Kidney (tissue), 14 donors: ENCODE measurements around the gene IRGC. TPM values are rescaled to one million over a fixed set of nuclear protein-coding genes. Genes with fewer than 3 reads are reported as not detected.
A peak's percentile ranks its signal among the peaks of the same experiment; 100 is the strongest.

ENCODE experiments used
- DNase-seq, 5 donors: peaks; one replicate each; pipeline ENCODE4 v3.0.0-alpha.2; 2013 to 2020
- FAIRE-seq: peaks from 2 replicates; lab custom pipeline; 2012; peaks lifted over from hg19 to GRCh38; lab: Jason Lieb, UNC
- H3K27ac ChIP-seq, 2 donors: one replicate each; pipeline ENCODE4 v1.7.0; 2013; ENCODE audit warnings: low read depth in 2 of 2, low read length in 2 of 2, inconsistent platforms in 1 of 2
- H3K27me3 ChIP-seq: one replicate; pipeline ENCODE4 v1.7.1; 2013; ENCODE audit warnings: low read length, inconsistent platforms; ENCODE audit not compliant: control insufficient read depth, insufficient read depth
- H3K36me3 ChIP-seq, 3 donors: one replicate each; pipeline versions ENCODE4 v1.7.0 to v1.7.1; 2013; ENCODE audit warnings: low read length in 3 of 3, control low read depth in 1 of 3, inconsistent platforms in 1 of 3; ENCODE audit not compliant: insufficient read depth in 3 of 3, control insufficient read depth in 2 of 3
- H3K4me1 ChIP-seq, 3 donors: one replicate each; pipeline versions ENCODE4 v1.7.0 to v1.7.1; 2013; ENCODE audit warnings: low read length in 3 of 3, inconsistent platforms in 1 of 3, low read depth in 1 of 3; ENCODE audit not compliant: control insufficient read depth in 2 of 3, insufficient read depth in 2 of 3
- H3K4me3 ChIP-seq, 3 donors: one replicate each; pipeline versions ENCODE4 v1.7.0 to v1.8.1; 2013; ENCODE audit warnings: low read length in 3 of 3, control low read depth in 1 of 3, inconsistent platforms in 1 of 3
- H3K9ac ChIP-seq, 3 donors: one replicate each; pipeline versions ENCODE4 v1.7.0 to v1.7.1; 2013; ENCODE audit warnings: low read length in 3 of 3, control low read depth in 1 of 3, inconsistent platforms in 1 of 3
- H3K9me3 ChIP-seq, 3 donors: one replicate each; pipeline versions ENCODE4 v1.7.0 to v1.7.1; 2013; ENCODE audit warnings: low read length in 3 of 3, control low read depth in 1 of 3, inconsistent platforms in 1 of 3; ENCODE audit not compliant: control insufficient read depth in 2 of 3, insufficient read depth in 1 of 3
- CTCF ChIP-seq: IDR thresholded peaks from 3 replicates; pipeline ENCODE4 v1.5.1; 2012; ENCODE audit warnings: mild to moderate bottlenecking, moderate library complexity, borderline replicate concordance; ENCODE audit not compliant: insufficient read depth; ENCODE audit errors: extremely low read depth
- intact Hi-C: fragments of 100-400 bp; cut with DNase I; formaldehyde crosslinking; loops from one replicate; pipeline ENCODE4 v1.11.1; 2022
- polyA plus RNA-seq: library from polyadenylated mRNA; stranded (reverse); fragments of 350-450 nt; fragmentation: Illumina TruSeq; extraction: RNeasy Lipid Tissue Mini Kit (QIAGEN cat#74804); gene quantifications from one replicate; pipeline ENCODE4 v1.2.3, GENCODE V29; 2014; ENCODE audit warnings: low read depth, low replicate concordance; ENCODE audit not compliant: insufficient read depth
- total RNA-seq: library from RNA; stranded (reverse); fragmentation: NEBNext Ultra II Directional; extraction: Animal tissue kit (Norgen Biotek cat#: 25700); gene quantifications from one replicate; pipeline ENCODE4 v1.2.1, GENCODE V29; 2021
- donor health status: control.
- donor health status: control.
- donor health status: control.
- donor health status: control.
- donor health status: control.
- donor health status: DM: yes; HTN: yes; CAD: no.
- donor health status: Normal renal cell carcinoma (clear cell type).

The IRGC gene
- total and polyA plus RNA-seq, 2 donors from 2014 or later, result not detected

GRCh38 chr19:43697295-43697694 lies 18.6 kb upstream of the IRGC start:
- no peak for FAIRE-seq
- no peak overlapping the region for H3K27ac ChIP-seq
- H3K27me3 ChIP-seq, result no peaks in the 10 kb centered on the region
- no peak overlapping the region for H3K4me3 ChIP-seq
- no peak for DNase-seq
- peaks cover 0 to 3% (median 0%) of the 10 kb centered on the region in 3 donors for H3K4me1 ChIP-seq
- peaks cover 0 to 2% (median 0%) of the 10 kb centered on the region in 3 donors for H3K9me3 ChIP-seq
- TF ChIP-seq CTCF, result no peak
- H3K36me3 ChIP-seq, result no peaks in the 10 kb centered on the region
- no peak overlapping the region for H3K9ac ChIP-seq
- intact Hi-C loops, result no loop called here

- DNase-seq (peak; percentile 76 to 85 (median 80)), FAIRE-seq (no peak)
- Histone ChIP-seq H3K9ac (no peak overlapping the region), H3K27ac (peak overlapping the region in 1 of 2 donors; percentile 66), H3K27me3 (no peaks in the 10 kb centered on the region), H3K4me3 (no peak overlapping the region), H3K36me3 (no peaks in the 10 kb centered on the region), H3K4me1 (peaks cover 0 to 3% (median 0%) of the 10 kb centered on the region in 3 donors), H3K9me3 (no peaks in the 10 kb centered on the region)
- no peak for TF ChIP-seq CTCF
- intact Hi-C loops, result no loop called here
Observed at GRCh38 chr19:43699506-43700394, 16.1 kb upstream of the IRGC start.

GRCh38 chr19:43700395-43701000 lies 15.4 kb upstream of the IRGC start:
- Histone ChIP-seq H3K36me3 (no peaks in the 10 kb centered on the region), H3K4me3 (no peak overlapping the region), H3K9me3 (no peaks in the 10 kb centered on the region), H3K9ac (no peak overlapping the region), H3K27me3 (no peaks in the 10 kb centered on the region), H3K27ac (peak overlapping the region in 1 of 2 donors; percentile 66), H3K4me1 (peaks cover 0 to 3% (median 0%) of the 10 kb centered on the region in 3 donors)
- FAIRE-seq, result no peak
- TF ChIP-seq CTCF, result no peak
- intact Hi-C loops, result no loop called here
- no peak for DNase-seq
